Neural progenitor cell (in vitro differentiated cells): ENCODE measurements around the gene KLHDC9.

Source experiments
- EZH2phosphoT487 ChIP-seq: fragments of 200-600 bp; sonication (generic); IDR thresholded peaks from 2 replicates; pipeline ENCODE4 v1.6.1; 2017; ENCODE audit warnings: antibody characterized with exemption
- TF ChIP-seq, protein P1 (sequence below): fragments of 200-600 bp; sonication (generic); IDR thresholded peaks from 2 replicates; pipeline ENCODE4 v1.5.1; 2017; ENCODE audit warnings: antibody characterized with exemption, mild to moderate bottlenecking

DNA sequence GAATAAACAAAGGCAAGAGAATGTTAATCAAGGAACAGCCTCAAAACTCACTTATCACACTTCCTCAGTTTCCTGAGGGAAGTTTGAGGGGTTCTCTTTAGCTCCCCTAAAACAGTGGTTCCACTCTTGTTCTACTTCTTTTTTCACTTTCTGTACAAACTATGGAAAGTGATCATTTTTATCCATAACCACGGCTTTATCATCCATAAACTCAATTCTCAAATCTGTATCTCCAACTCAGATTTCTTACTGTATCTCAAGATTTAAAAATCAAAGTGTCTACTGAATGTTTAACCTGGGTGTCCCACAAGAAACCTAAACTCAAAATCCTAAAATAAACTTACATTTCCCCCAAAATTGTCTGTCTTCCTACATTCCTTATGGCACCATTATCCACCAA is 15.8 kb downstream of the KLHDC9 start:
- no peak for TF ChIP-seq EZH2phosphoT487
- TF ChIP-seq, protein P1, sequence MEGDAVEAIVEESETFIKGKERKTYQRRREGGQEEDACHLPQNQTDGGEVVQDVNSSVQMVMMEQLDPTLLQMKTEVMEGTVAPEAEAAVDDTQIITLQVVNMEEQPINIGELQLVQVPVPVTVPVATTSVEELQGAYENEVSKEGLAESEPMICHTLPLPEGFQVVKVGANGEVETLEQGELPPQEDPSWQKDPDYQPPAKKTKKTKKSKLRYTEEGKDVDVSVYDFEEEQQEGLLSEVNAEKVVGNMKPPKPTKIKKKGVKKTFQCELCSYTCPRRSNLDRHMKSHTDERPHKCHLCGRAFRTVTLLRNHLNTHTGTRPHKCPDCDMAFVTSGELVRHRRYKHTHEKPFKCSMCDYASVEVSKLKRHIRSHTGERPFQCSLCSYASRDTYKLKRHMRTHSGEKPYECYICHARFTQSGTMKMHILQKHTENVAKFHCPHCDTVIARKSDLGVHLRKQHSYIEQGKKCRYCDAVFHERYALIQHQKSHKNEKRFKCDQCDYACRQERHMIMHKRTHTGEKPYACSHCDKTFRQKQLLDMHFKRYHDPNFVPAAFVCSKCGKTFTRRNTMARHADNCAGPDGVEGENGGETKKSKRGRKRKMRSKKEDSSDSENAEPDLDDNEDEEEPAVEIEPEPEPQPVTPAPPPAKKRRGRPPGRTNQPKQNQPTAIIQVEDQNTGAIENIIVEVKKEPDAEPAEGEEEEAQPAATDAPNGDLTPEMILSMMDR, result no peak
